Left renal cortex interstitium (tissue), 4 donors: ENCODE results near the gene PSD2. TPM values are rescaled to one million over a fixed set of nuclear protein-coding genes. Genes with fewer than 3 reads are reported as not detected.

Experiments used
- DNase-seq, 4 donors: peaks; one replicate each; pipeline ENCODE4 v3.0.0-alpha.2; 2013; ENCODE audit warnings: low read depth in 4 of 4, low spot score in 2 of 4, missing footprints in 1 of 4
- polyA plus RNA-seq, 4 donors: library from polyadenylated mRNA; unstranded; fragments of 120-200 nt; gene quantifications; one replicate each; pipeline ENCODE4 v1.2.1, GENCODE V29; 2013; ENCODE audit not compliant: insufficient read length in 4 of 4

PSD2 gene
- polyA plus RNA-seq, 4 donors, result 1.7 to 2.8 (median 2.0) TPM

DNA sequence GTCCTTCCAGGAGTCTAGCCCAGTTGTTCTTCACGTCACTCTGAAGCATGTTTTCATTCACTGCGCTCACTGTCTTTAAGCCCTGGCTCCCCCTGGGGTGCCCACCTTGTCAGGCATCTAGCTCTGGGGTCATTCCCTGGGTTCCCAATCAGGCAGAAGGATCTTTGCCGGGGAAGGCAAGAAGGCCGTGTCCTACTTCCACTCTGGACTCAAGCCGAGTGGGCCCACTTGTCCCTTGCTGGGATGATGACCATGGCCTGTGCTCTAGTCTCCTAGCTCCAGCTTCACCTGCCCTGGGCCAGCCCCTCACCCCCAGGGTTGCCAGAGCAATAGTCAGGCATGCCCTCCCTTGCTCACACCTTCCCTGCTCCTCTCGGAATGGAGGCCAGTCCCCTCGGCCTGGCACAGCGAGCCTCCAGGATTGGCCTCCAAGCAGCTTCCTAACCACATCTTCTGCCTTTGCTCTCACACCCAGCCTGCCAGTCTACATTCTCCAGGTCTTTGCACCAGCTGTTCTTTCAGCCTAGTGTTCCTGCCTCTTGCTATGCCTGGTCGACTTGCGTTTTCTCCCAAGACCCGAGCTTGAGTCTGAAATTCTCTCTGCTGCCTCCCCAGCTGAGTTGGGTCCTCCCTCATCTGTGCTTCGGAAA, 32.2 kb upstream of the PSD2 start:
- no peak for DNase-seq

DNA sequence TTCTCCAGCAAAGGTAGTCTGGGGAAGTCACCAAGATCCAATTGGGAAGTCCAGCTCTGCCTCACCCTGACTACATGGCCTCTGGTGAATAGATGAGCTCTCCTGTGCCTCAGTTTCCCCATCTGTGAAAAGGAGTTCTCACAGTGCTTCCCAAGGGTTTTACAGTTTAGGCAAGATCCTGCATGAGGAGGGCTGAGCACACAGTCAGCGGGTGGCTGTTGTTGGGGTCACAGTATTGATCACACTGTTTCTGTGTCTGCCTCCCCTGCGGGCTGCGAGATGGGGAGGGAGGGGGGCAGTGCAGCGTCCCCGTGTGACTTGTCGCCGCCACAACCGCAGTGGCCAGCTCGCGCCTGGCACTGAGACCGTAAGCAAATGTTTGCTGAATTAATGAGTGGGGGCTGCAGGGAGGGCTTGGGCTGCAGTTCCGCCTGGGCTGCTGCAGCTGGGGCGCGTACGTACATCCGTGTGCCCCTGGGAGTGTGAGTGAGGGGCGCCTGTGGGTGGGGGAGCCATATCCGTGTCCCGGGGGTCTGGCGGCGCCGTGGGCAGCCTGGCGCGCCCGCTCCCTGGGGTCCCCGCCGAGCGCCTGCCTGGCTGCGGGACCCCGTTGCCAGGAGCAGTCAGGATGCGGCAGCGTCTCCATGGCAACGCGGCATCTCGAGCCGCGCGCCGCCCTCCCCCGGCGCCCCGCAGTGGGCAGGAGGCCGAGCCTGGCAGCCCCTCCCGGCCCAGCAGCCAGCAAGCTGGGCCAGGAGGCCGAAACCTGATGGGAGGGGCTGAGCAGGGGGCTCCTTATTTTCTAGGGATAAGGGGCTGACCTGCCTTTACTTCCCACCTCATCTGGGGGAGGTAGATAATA, 31.4 kb upstream of the PSD2 start:
- no peak for DNase-seq

DNA sequence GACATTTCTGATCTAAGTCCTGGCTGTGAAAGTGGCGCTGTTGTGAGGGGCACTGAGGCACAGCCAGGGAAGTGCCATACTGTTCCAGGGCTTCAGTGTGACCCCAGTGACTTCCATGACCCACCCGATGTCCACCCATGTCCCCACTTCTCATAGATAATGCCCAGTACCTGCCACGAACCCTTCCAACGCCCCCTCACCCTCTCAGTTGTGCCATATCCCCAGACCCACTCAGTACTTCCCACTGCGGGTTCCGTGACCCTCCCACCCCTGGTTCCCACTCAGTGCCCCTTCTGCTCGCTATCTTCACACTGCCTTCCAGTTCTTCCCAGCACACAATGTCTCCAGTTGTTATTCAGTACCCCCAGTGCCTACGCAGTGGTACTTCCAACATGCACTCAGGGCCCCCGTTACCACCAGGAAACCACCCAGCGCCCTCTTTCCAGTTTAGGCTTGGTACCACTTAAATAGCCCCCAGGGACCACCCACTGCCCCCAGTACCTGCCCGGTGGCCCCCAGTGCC, 30.7 kb upstream of the PSD2 start:
- DNase-seq, result no peak

DNA sequence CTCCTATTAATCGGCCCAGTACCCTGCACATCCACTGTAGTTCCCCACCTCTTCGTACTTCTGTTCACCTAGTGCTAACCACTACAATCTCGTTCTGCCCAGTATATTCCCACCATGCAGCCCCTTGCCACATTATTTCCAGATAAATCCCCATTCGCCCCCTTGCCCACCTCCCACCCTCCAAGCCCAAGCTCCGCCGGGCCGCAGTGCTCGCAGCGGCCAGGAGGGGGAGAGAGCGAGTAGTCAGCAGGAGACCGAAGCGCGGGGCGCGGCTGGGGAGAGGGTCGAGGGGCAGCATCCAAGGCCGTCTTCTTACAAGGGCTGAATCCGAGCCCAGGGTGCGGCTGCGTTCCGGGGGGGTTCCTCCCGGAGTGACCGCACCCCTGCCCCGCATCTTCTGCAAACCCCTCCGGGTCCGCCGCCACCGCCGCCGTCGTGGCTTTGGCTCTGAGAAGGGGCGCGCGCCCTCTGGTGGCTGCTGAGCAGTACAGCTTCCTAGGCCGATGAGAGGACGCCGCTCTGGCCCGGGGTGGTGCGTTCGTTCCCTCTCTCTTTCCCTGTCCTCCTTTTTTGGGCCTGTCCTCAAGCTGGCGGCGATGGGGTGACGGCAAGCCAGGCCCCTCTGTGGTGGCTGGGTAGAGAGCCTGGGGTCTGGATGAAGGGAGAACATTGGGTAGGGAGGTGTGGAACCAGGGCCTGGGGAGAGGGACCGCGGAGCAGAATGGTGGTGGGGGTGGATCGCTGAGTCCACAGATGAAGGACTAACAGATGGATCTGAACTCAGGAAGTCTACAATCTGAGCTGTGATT, 30.0 kb upstream of the PSD2 start:
- no peak for DNase-seq

DNA sequence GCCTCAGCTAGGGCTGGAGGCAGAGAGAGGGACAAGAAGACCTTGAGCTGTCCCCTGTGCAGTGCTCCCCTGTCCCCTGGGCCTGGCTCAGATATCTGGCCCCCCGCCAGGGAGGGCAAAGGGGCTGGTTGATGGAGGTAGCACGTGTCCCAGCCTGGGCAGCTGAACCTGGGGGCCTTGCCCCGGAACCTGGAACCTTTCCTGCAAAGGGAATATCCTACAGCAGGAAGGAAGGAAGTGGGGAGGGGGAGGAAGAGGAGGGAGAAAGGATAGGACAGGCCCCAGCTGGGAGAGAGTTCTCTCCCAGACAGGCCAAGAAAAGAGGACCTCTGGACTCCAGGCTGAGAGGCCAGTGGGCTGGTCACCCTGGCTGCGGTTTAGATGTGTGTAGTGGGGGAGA, 27.6 kb upstream of the PSD2 start:
- DNase-seq, result no peak

DNA sequence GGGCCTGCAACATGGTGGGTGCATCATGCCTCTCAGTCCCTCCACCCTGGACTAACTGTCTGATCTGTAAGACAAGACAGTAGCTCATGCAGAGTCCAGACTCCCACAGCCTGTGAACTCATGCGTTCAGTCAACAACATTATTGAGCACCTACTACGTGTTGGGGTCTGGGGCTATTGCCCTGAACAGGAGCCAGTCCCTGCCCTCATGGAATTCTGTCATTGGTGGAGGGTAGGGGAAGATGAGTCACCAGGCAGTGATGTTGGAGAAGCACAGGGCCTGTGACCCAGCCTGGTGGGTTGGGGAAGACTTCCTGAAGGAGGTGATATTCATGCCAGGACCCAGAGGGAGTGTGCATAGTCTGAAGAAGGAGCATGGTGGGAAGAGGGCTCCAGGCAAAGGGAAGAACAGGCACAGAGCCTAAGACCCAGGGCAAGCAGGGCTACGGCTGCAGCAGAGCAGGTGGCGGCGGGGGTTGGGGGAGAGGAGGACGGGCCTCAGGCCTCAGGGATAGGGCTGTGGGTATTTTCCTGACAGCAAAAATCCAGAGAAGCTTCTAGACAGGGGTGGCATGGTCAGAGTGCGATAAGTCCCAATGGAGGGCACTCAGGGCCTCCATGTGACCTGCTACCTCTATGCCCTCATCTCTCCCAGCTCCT, 26.7 kb upstream of the PSD2 start:
- no peak for DNase-seq

DNA sequence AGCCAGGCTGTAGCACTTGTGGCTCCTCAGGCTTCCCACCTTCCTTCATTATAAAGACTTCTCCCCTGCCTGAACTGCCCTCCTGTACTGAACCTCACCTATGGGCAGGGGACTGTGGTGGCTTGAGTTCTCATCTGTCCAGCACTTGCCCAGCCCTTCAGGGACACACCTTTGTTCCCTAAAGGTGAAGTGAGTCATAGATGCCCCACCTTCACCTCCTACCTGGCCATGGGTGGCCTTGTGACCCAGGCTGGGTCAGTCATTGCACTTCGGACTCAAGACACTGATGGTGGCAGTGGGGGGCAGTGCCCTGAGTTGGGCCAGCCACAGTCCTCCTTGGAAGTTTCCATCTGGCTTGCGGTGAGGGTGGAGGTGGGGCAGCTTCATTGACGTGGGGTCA, 26.1 kb upstream of the PSD2 start:
- DNase-seq, result no peak

DNA sequence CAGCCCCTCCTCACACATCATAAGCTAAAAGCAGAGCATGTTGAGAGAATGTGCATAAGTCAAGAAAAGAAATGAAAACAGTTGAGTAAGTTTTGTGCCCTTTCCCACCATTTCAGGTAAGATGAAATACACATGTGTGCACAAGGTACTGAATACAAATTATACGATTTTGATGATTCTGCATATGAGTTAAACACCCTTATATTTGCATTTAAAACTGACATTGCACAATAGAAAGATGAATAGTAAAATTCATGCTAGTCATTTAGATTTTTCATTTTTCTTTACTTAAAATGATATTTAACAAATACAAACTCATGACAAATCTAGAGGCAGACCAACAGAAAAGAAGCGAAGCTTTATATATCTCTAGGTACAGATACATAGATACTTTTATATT, 24.9 kb upstream of the PSD2 start:
- DNase-seq, result no peak

DNA sequence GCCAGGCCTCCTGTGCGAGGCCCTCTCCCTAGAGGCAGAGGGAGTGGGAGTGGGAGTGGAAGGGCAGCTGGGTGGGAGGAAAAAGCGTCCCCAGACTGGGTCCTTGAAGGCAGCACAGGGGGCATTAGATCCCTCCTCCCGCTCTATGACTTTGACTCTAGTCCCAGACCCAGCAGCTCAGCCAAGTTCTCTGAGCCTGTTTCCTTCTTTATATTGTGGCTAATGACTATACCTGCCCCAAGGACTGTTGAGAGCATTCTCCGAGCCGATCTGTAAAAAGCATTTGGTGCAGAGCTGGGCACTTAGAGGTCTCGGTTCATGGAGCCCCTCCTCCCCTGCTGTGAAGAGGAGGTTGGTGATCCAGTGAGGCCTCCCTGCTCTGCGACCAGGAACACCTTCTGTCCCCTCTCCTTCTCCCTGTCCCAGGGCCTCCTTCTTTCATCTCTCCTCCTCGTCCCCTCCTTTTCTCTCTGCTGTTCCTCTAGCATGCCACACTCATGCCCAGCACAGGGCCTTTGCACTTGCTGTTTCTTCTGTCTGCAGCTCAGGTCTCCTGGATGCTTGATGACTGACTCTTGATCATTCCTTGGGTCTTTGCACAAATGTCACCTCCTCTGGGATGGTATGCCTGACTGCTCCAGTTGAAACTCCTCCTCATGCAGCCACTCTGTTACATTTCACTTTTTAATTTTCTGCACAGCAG, 23.4 kb upstream of the PSD2 start:
- DNase-seq, result no peak

DNA sequence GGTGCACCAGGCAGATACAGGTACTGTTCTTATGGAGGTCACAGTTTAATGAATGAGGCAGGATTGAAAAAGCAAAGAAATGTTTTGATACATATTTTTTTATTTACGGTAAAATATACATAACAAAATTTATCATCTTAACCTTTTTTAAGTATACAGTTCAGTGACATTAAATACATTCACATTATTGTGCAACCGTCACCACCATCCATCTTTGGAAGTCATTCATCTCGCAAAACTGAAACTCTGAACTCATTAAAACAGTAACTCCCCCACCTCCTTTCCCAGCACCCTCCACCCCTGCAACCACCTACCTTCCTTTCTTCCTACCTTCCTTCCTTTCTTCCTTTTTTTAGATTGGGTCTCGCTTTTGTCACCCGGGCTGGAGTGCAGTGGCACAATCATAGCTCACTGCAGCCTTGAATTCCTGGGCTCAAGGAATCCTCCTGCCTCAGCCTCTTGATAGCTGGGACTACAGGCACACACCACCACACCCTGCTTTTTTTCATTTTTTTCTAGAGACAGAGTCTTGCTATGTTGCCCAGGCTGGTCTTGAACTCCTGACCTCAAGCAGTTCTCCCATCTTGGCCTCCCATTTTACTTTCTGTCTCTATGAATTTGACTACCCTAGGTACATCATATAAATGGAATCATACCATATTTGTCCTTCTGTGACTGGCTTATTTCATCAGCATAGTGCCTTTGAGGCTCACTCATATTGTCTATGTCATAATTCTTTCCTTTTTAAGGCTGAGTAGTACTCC, 22.5 kb upstream of the PSD2 start:
- DNase-seq, result no peak

DNA sequence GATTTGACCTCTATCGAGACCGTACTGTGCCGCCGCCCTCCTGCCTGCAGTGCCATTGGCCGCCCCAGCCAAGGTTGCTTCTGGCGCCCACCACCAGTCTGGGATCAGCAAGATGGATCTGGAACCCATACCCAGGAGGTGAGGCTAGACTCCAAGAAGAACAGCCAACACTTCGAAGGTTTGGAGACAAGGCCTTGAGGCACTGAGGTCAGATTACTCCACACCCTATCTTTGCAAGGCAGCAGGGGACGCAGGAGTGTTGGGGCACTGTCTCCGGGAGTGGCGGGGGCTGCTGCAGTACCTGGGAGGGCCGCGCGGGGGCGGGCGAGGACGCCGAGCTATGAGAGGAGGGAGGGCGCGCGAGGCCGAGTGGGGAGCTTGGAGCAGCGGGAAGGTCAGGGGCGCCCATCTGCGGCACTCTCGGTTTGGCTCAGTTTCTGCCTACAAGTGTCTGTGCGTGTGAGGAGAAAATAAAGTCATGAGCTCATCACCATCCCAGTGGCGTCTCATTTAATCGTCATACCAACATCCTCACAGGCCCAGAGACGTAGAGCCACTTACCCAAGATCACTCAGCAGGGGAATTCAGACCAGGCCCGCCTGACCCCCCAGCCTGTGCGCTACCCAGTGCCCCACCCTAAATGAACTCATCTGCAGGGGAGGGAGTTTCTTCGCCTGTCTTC, 20.5 kb upstream of the PSD2 start:
- no peak for DNase-seq

DNA sequence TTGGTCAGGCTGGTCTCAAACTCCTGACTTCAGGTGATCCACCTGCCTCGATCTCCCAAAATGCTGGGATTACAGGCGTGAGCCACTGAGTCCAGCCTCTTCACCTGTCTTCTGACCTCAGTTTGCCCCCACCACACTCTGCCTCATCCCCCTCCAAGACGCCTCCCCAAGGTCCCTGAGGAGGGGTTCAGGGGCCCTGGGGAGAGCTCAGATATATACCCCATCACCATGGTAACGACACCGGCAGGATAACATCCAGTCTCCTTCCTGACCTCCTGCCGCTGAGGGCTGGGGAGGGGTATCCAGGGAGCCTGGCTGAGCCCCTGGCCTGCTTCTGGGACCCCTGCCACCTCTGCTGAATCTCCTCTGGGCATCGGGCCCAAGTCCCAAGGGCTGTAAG, 19.7 kb upstream of the PSD2 start:
- DNase-seq, result no peak

DNA sequence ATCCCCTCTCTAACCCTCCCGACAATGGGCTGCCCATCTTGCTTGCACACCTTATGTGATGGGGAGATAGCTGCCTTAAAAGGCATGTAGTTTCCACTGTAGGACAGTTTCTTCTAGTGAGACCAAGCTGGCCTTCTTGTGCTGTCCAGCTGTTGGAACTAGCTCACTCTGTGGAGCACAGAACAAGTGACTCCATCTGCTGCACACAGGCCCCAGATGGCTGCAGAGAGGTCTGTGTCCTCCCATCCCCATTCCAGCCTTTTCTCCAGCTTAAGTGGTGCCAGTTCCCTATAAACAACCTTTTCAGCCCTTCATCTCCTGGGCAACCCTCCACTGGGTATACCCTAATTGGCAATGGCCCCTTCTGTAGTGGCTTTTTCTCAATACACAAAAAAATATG, 18.7 kb upstream of the PSD2 start:
- no peak for DNase-seq

DNA sequence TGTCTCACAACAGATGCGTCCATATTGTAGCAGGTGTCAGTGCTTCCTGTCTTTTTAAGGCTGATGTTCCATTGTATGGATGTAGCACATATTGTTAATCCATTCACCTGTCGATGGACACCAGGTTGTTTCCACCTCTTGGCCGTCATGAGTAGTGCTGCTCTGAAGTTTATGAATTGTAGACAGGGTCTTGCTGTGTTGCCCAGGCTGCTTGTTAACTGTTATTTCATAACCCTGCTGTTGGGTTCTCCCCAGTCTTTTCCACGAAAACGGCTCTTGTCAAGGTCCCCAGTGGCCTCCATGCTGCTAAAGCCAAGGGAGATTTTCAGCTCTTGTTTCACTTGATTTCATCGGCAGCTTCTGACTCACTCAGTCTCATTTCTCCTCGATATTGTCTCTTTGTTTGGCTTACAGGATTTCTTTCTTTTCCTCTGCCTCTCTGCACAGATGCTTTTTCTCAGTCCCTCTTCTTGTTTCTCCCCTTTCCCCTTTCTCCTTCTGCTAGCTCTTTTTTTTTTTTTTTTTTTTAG, 12.1 kb upstream of the PSD2 start:
- DNase-seq, result no peak

DNA sequence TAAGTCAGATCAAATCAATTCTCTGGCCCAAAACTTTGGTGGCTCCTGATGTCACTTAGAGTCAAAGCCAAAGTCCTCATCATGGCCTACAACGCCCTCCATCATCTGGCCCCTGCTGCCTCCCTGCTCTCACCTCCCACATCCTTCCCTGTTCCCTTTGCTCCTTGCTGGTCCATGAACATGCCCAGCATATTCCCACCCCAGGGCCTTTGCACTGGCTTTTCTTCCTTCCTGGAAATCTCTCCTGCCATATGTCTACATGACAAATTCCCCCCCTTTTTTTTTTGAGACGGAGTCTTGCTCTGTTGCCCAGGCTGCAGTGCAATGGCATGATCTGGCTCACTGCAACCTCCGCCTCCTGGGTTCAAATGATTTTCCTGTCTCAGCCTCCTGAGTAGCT, 11.1 kb upstream of the PSD2 start:
- DNase-seq, result no peak

DNA sequence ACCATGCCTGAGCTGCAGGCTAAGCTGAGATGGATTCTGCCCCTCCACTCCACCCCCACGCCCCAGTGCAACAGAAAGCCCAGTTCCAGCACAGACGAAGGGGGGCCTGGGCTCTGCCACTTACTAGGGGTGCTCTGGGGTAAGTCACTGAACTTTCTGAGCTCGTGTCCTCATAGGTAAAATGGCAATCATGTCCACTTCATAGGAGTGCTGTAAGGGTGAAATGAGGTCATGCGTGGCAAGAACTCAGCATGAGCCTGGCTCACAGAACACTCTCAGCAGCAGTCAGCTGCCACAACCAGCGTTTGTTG, 8.4 kb upstream of the PSD2 start:
- no peak for DNase-seq

DNA sequence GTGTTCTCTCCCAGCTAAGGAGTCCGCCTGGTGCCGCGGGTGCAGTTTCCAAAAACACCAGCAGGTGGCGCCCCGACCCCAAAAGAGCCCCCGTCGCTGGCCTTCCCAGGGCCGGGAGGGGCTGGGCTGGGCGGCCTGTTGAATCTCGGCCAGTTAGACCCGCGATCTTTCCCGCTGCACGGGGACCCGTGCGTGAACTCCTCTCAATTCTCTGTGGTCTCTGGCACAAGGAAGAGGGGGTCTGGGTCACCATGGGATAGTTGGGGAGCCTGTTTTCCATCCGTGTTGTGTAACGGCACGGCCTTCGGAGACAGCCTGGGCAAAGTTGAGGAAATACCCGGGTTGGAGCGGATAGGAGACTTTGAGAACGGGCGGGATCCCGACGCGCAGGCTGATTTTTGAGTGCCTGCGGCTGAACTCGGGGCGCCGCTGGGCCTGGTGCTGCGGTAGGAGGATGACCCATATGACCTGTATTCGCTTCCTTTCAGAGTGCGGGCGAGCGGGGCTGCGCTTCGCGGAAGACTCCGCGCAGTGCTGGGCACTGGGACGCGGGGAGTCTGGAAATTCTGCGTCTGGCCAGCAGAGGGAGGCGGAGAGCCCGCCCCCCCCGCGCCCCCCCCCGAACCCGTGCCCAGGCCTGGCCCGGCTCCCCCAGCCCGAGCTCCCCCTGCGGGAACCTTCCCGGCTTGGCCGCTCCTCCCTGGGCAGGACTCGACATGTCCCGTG, 7.9 kb upstream of the PSD2 start:
- DNase-seq, result peak; percentile 65 to 76 (median 72)

DNA sequence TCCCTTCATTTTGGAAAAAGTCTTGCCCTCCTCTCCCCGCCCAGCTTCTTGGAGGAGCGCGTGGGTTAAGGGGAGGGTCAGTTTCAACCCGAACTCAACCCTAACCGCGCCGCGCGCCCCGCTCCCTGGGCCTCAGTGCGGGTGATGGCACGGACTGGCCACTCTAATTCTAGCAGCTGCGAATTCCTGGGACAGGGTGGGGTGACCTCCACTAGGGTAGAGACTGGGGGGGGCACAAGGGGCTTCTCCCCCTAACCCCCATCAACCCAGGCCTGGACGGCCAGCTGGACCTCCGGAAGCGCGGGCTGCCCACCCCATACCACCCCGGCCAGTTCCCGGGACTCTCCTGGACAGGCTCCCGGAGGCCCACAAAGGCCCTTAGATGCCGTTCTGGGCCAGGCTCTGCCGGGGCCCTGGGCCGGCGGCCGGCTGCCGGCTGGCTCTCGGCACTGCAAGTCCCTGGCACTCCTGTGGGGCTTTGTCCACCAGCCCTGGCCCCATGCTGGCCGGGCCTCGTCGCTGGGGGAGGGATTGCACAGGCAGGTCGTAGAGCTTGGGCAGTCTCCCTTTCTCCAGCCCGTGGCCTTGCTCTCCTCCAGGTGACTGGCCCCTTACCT, 7.2 kb upstream of the PSD2 start:
- DNase-seq, result no peak
